Measurements from ENCODE around the gene EXOC4.

GRCh38 chr7:133590795-133591194, 337.9 kb downstream of the EXOC4 start:
- TF ChIP-seq CTCF (IDR thresholded peaks at IDR 0.05) (no peak), POLR2AphosphoS5 (IDR thresholded peaks at IDR 0.05) (no peak)
